GM12892 (cell line): Measurements from ENCODE around the gene ABLIM1.

ENCODE experiments used
- DNase-seq: peaks from one replicate; pipeline ENCODE4 v3.0.0; 2011; ENCODE audit not compliant: insufficient read length
- FAIRE-seq: peaks from 2 replicates; lab custom pipeline; 2011; peaks lifted over from hg19 to GRCh38; lab: Jason Lieb, UNC
- POLR2A ChIP-seq: IDR thresholded peaks from 2 replicates; pipeline ENCODE4 v1.6.1; 2011; ENCODE audit warnings: low read depth, low read length, control low read depth
- POLR2AphosphoS5 ChIP-seq: IDR thresholded peaks from 2 replicates; pipeline ENCODE4 v1.6.1; 2011; ENCODE audit warnings: low read depth, low read length, control low read depth
- TAF1 ChIP-seq: IDR thresholded peaks from 2 replicates; pipeline ENCODE4 v1.6.1; 2011; ENCODE audit warnings: low read depth, mild to moderate bottlenecking, control low read depth, low read length, borderline replicate concordance

The ABLIM1 gene

DNA sequence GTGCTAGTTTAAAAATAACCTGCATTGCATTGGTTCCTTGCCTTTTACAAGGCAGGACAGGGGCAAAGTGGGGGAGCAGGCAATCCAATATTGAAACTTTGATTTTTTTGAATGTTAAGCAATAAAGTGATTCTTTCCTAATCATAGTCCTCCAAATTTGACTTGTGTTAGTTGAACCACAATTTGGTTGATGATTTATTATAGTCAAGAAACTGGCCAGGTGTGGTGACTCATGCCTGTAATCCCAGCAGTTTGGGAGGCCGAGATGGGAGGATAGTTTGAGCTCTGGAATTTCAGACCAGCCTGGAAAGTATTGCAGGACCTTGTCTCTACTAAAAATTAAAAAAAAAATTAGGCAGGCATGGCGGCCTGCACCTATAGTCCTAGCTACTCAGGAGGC lies 27.9 kb upstream of the ABLIM1 start:
- DNase-seq: no peak
- no peak for TF ChIP-seq POLR2A
- FAIRE-seq: no peak

DNA sequence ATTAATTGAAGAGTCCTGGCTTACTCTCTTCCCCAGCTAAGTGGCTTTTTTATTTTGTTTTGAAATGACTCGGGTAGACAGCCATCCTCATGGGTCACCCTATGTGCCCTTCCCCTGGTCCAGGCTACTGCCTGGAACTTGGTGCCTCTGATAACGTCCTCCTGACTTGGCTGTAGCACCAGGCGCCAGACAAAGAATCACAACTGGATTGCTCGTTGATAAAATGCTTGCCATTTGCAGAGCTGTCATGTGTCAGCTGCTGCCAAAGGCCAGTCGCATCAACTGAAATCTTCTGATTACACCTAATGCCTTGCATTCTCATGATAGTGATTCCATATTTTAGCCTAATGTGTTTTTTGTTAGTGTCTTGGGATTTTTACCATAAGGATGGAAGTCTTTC lies 27.4 kb upstream of the ABLIM1 start:
- TF ChIP-seq POLR2A (no peak), TAF1 (no peak), POLR2AphosphoS5 (no peak)
- DNase-seq: no peak
- FAIRE-seq: no peak

DNA sequence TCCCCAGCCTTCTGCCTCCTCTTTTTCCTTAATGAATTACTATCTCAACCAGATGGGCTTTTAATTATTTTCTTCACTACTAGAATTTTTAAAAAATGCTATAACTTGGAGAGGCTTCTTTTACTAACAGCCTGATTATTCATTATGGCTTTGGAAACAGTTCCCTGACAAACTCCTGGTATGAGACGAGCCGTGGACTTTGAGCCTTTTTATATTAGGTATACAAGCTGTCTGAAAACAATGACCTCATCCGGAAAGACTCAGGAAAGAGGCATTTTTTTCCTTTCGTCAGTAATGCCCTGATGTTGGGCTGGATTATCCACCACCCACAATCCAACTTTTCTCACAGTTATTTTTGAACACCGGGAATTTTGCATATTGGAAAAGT lies 26.7 kb upstream of the ABLIM1 start:
- DNase-seq (no peak), FAIRE-seq (no peak)
- no peak for TF ChIP-seq POLR2A
- no peak for TF ChIP-seq POLR2AphosphoS5
- TF ChIP-seq TAF1: no peak

DNA sequence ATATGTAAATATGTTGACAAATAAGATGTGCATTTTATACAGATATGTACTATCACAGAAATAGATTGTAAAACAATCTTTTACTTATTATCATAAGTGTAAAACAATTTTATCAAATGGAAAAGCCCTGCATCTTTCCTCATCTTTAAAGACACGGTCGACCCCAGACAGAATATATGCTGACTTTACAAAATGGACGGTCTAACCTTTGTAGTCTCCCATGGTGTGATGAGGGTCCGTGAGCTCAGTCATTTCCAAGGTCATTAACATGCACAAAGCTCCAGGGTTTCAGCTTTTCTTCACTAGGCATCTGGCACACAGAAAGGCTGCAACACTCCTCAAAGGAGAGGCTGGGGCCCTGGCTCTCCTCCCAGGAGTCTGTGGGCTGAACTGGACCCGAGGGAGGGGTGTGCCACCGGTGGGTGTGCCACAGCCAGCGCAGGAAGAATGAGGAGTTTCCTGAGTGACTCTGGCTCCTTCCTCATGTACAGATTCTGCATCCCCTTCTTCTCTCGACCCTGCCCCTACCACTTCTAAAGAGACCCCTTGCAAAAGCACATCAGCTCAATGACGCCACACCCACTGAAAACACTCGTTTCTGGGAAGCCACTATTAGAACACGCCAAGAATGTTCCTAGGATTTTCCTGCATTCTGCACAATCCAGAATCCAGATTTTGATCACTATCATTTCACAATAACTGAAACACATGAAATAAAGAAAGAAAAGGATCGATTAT lies 26.2 kb upstream of the ABLIM1 start:
- TF ChIP-seq POLR2AphosphoS5: no peak
- TF ChIP-seq POLR2A: no peak
- no peak for TF ChIP-seq TAF1
- FAIRE-seq (no peak), DNase-seq (no peak)

DNA sequence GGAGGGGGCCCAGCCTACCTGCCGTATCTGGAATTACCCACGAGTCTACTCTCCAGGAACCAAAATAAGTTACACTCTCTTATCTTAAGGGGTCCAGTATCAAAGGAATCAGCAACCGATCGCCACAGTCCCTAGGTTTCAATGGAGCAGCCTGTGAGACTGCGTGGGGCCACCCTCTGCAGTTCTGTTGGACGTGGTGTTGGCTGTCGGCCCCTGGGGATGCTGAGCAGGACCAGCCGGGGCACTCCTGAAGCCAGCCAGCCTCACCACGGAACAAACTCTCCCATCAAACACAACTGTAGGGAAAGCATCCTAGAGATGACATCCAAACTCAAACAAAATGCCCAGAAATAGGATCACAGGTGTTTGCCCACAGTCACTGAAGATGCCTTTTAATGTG lies 25.5 kb upstream of the ABLIM1 start:
- no peak for FAIRE-seq
- TF ChIP-seq POLR2AphosphoS5 (no peak), POLR2A (no peak), TAF1 (no peak)
- DNase-seq: no peak

DNA sequence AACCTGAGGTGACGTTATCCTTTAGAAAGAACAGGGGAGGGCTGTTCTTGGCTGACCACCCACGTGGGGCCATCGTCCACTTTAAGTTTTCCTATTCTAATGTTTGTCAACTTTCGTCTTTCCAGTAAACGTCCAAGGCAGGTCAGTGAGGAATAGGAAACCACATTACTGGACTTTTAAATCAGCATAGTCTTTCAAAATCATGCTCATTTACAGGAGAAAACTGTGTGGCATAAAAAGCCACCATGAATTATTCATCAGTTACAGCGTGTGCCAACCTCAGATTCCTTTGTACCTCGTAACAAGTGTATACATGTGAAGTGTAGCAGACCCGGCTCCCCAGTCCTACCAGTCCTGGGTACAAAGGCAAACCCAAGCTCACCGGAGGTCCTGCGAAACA lies 25.1 kb upstream of the ABLIM1 start:
- FAIRE-seq (no peak), DNase-seq (no peak)
- TF ChIP-seq TAF1 (no peak), POLR2A (no peak), POLR2AphosphoS5 (no peak)

DNA sequence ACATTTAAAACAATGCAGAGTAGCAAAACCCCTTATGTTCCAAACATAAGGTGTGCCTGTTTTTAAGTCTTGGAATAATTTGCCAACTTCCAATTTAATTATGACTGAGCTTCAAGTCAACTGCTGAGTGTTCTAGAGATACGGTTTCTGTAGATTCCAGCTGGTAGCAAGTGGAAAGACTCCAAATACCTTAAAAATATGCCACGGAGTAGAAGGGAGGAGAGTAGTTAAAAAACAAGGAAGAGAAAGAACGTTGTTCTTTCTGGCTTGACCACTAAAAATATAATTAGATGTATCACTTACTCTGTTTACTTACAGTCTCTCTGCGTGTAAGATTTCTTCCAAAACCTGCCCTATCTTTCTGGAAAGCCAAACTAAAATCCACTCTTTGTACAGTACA lies 24.5 kb upstream of the ABLIM1 start:
- FAIRE-seq (no peak), DNase-seq (no peak)
- TF ChIP-seq TAF1 (no peak), POLR2AphosphoS5 (no peak), POLR2A (no peak)

DNA sequence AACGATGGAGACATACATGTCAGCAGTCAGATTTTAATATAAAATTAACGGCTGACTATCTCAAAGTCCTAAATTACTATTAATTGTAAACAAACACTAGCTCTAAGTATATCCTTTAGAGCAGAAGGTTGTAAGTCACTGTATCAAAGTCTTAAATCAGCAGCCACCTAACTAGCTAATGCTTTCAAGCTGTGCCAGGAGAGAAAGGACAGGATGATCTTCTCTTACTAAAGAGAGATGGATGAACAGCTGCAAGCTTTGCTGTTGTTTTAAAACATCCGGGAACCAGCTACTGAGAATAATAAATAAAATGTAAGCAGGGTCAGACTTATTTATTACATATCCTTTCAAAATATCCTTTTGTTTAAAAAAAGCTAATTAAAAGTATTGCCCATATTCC lies 24.0 kb upstream of the ABLIM1 start:
- no peak for TF ChIP-seq POLR2A
- no peak for TF ChIP-seq TAF1
- DNase-seq (no peak), FAIRE-seq (no peak)

DNA sequence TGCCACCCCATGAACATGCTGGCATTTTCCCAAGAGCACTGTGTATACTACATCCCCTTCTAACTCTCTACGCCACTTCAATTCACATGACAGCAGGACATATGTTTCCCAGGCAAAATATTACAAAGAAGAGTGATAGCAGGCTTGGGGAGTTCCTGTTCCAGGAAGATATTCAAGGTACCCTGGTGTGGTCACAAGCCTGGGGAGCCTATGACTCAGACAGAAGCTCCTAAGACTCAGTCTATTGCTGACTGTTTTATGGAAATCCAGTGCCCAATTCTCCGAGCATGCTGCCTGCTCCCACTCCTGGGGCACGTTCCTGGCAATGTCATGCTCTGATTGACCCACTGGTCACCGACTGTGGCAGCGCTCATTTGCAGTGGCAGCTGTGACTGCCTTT lies 23.5 kb upstream of the ABLIM1 start:
- no peak for DNase-seq
- no peak for FAIRE-seq
- TF ChIP-seq POLR2A (no peak), POLR2AphosphoS5 (no peak), TAF1 (no peak)

DNA sequence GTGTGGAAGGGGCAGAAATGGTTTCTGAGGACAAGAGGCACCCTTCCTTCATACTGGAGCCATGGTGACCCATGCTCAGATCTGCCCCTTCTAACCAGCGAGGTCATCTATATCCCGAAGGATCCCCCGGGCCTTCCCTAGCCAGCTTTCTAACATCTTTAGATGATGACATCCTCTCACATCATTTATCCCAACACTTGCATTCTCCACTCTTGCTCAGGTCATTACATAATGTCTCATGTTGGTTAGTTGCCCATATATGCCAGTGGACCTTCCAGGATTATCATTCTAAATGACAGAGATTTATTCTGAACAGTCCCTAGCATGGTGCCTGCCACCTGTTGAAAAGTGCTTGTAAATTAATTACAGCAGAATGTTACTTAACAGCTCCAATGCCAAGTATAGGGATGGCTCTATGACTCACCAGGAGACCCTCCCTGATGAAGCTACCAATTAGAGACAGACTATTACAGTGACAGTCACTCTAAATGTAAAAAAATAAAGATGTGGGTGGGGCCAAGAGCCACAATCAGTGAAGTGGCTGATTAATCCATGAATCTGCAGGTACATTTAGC lies 22.6 kb upstream of the ABLIM1 start:
- DNase-seq (no peak), FAIRE-seq (no peak)
- TF ChIP-seq POLR2AphosphoS5 (no peak), TAF1 (no peak), POLR2A (no peak)

DNA sequence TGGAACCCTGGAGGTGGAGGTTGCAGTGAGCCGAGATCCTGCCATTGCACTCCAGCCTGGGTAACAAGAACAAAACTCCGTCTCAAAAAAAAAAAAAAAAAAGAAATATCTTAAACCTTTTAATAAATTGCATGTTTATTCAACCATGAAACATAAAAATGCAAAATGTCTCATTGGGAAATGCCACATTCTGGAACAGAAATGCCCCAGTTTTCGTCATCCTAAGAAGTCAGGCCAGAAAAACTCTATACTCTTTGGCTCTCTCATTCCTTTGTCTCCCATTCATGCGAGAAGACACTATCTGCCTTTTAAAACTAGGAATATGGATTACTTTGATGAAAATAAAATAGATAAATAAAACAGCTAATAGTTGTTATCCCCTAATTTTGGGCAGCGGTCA lies 21.5 kb upstream of the ABLIM1 start:
- FAIRE-seq (no peak), DNase-seq (no peak)
- TF ChIP-seq POLR2AphosphoS5: no peak
- TF ChIP-seq TAF1: no peak
- no peak for TF ChIP-seq POLR2A

DNA sequence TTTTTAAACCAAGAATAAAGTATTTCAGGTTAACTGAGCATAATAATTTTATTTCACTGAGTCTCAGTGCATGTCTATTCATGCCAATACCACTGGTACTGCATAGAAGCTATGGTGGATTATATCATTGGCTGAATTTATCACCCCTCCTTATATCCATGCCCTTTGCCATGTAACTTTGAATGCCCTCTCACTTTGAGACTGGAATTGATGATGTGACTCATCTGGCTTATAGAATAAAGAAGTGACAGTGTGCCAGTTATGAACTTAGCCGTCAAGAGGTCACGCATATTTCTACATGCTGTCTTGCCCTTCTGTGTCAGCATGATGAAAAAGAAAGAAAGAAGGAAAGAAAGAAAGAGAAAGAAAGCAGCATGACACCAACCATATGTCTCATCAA lies 20.7 kb upstream of the ABLIM1 start:
- FAIRE-seq (no peak), DNase-seq (no peak)
- TF ChIP-seq POLR2AphosphoS5 (no peak), POLR2A (no peak), TAF1 (no peak)

DNA sequence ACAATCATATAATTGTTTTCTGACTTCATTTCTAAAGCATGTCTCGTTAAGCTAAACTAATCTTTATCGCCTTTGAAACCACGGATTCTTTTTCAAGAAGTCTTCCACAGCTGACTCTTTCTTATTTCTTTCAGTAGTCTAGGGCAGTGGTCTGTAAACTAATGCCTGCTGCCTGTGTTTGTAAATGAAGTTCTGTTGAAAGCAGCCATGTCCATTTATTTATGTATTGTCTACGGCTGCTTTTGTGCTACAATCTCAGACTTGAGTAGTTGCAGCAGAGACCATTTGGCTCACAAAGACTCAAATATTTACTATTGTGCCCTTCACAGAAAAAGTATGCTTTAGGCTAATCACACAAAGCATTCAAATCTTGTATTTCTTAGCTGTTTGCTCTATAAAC lies 20.3 kb upstream of the ABLIM1 start:
- no peak for FAIRE-seq
- TF ChIP-seq POLR2AphosphoS5 (no peak), POLR2A (no peak), TAF1 (no peak)

More for the DNA sequence above, 20.3 kb upstream of the ABLIM1 start:
- no peak for DNase-seq
